CD14-positive monocyte (primary cell): ENCODE measurements around the gene SH3RF3. TPM values are rescaled to one million over a fixed set of nuclear protein-coding genes. Genes with fewer than 3 reads are reported as not detected.
A peak's percentile ranks its signal among the peaks of the same experiment; 100 is the strongest.

Source experiments
- DNase-seq, 3 donors: peaks; one replicate each; pipeline ENCODE4 v3.0.0-alpha.2; 2011 to 2022
- H2AFZ ChIP-seq: 2 replicates; pipeline ENCODE4 v1.6.0; 2012; ENCODE audit warnings: mild to moderate bottlenecking, low read depth, low read length, inconsistent platforms; ENCODE audit not compliant: insufficient read depth, poor library complexity, severe bottlenecking
- H3K27ac ChIP-seq, 2 donors: 1 replicate in 1 of 2; 2 replicates in 1 of 2; pipeline ENCODE4 v1.5.1; 2012 to 2013; ENCODE audit warnings: low read length in 2 of 2, control low read depth in 1 of 2, inconsistent platforms in 1 of 2, low read depth in 1 of 2, mild to moderate bottlenecking in 1 of 2
- H3K27me3 ChIP-seq, 2 donors: one replicate each; pipeline versions ENCODE4 v1.6.0 to v1.6.1; 2011 to 2013; ENCODE audit warnings: low read length in 2 of 2; ENCODE audit not compliant: control insufficient read depth in 2 of 2, insufficient read depth in 2 of 2
- H3K36me3 ChIP-seq, 2 donors: replicated peaks in 1 of 2; 1 replicate in 1 of 2; 2 replicates in 1 of 2; pipeline versions ENCODE4 v1.5.1 to v1.6.1; 2012 to 2013; ENCODE audit warnings: low read length in 2 of 2, control low read depth in 1 of 2, inconsistent platforms in 1 of 2, mild to moderate bottlenecking in 1 of 2; ENCODE audit not compliant: insufficient read depth in 2 of 2, control insufficient read depth in 1 of 2
- H3K4me1 ChIP-seq, 2 donors: 1 replicate in 1 of 2; 2 replicates in 1 of 2; pipeline versions ENCODE4 v1.5.1 to v1.6.1; 2012 to 2013; ENCODE audit warnings: low read length in 2 of 2, control low read depth in 1 of 2, inconsistent platforms in 1 of 2, mild to moderate bottlenecking in 1 of 2, moderate library complexity in 1 of 2; ENCODE audit not compliant: insufficient read depth in 2 of 2, control insufficient read depth in 1 of 2
- H3K4me2 ChIP-seq: replicated peaks from 2 replicates; pipeline ENCODE3; 2012; ENCODE audit warnings: low read length, moderate library complexity, mild to moderate bottlenecking; ENCODE audit not compliant: poor library complexity, severe bottlenecking; ENCODE audit errors: extremely low read depth
- H3K4me3 ChIP-seq, 3 experiments: fragments of 200-600 bp in 1 of 3; sonication (generic) in 1 of 3; replicated peaks in 1 of 3; 1 replicate in 2 of 3; 2 replicates in 1 of 3; pipeline ENCODE4 v1.5.1; 2011 to 2013; ENCODE audit warnings: low read length in 3 of 3, mild to moderate bottlenecking in 3 of 3, control low read depth in 2 of 3, low read depth in 2 of 3, inconsistent platforms in 1 of 3, moderate library complexity in 1 of 3
- H3K79me2 ChIP-seq: 2 replicates; pipeline ENCODE4 v1.6.0; 2012; ENCODE audit warnings: mild to moderate bottlenecking, control low read depth, inconsistent platforms, low read length, moderate library complexity; ENCODE audit not compliant: insufficient read depth
- H3K9ac ChIP-seq: 2 replicates; pipeline ENCODE4 v1.6.0; 2017; ENCODE audit warnings: low read length, mild to moderate bottlenecking; ENCODE audit not compliant: insufficient read depth, poor library complexity, severe bottlenecking
- H3K9me3 ChIP-seq, 2 donors: replicated peaks in 1 of 2; 1 replicate in 1 of 2; 2 replicates in 1 of 2; pipeline versions ENCODE4 v1.5.1 to v1.6.1; 2012 to 2013; ENCODE audit warnings: low read length in 2 of 2, control low read depth in 1 of 2; ENCODE audit not compliant: control insufficient read depth in 1 of 2, insufficient read depth in 1 of 2
- H4K20me1 ChIP-seq: 2 replicates; pipeline ENCODE4 v1.6.0; 2012; ENCODE audit warnings: mild to moderate bottlenecking, low read length, control low read depth, moderate library complexity; ENCODE audit not compliant: insufficient read depth
- H3K27ac Mint-ChIP-seq, 7 donors: one replicate each; pipeline ENCODE4 v1.8.0; 2020; ENCODE audit warnings: mild to moderate bottlenecking in 7 of 7, mixed read lengths in 7 of 7, moderate library complexity in 6 of 7, inconsistent platforms in 2 of 7
- H3K27me3 Mint-ChIP-seq, 3 donors: one replicate each; pipeline ENCODE4 v1.8.0; 2021 to 2022; ENCODE audit warnings: low read depth in 3 of 3, mild to moderate bottlenecking in 3 of 3, mixed read lengths in 3 of 3, moderate library complexity in 3 of 3, inconsistent platforms in 1 of 3
- H3K36me3 Mint-ChIP-seq, 2 donors: one replicate each; pipeline ENCODE4 v1.8.0; 2020; ENCODE audit warnings: mixed read lengths in 2 of 2, inconsistent platforms in 1 of 2, mild to moderate bottlenecking in 1 of 2
- H3K4me1 Mint-ChIP-seq: one replicate; pipeline ENCODE4 v1.8.0; 2020; ENCODE audit warnings: mild to moderate bottlenecking, mixed read lengths
- H3K4me3 Mint-ChIP-seq, 2 donors: one replicate each; pipeline ENCODE4 v1.8.0; 2020; ENCODE audit warnings: mild to moderate bottlenecking in 2 of 2, mixed read lengths in 2 of 2, moderate library complexity in 1 of 2
- H3K9me3 Mint-ChIP-seq, 7 donors: one replicate each; pipeline ENCODE4 v1.8.0; 2020 to 2022; ENCODE audit warnings: mixed read lengths in 7 of 7, mild to moderate bottlenecking in 6 of 7, moderate library complexity in 6 of 7, inconsistent platforms in 2 of 7
- WGBS: methylation state at CpG from one replicate; pipeline ENCODE4 v1.1.5; 2013; ENCODE audit warnings: missing lambda C conversion rate; ENCODE audit not compliant: insufficient coverage; 5-methylcytosine and 5-hydroxymethylcytosine counted together
- intact Hi-C, 2 donors: fragments of 100-400 bp; cut with micrococcal nuclease; formaldehyde crosslinking; loops; one replicate each; pipeline versions ENCODE4 v1.15.0 to v1.15.1; 2023
- polyA plus RNA-seq, 3 donors: library from polyadenylated mRNA; depleted of rRNA in 1 of 3; unstranded in 2 of 3; stranded (reverse) in 1 of 3; fragments of 300-500 nt in 2 of 3; fragments of >200 nt in 1 of 3; fragmentation: Illumina TruSeq in 2 of 3; gene quantifications; 1 replicate in 2 of 3; 2 replicates in 1 of 3; pipeline ENCODE4 v1.2.3, GENCODE V29; 2012 to 2021
- TF ChIP-seq, protein P1 (sequence below): fragments of 200-600 bp; IDR thresholded peaks from one replicate; pipeline ENCODE4 v1.8.0; 2022; ENCODE audit warnings: antibody characterized with exemption, mild to moderate bottlenecking

The SH3RF3 gene
- polyA plus RNA-seq, 3 donors, result 0.25 to 0.75 (median 0.34) TPM

DNA sequence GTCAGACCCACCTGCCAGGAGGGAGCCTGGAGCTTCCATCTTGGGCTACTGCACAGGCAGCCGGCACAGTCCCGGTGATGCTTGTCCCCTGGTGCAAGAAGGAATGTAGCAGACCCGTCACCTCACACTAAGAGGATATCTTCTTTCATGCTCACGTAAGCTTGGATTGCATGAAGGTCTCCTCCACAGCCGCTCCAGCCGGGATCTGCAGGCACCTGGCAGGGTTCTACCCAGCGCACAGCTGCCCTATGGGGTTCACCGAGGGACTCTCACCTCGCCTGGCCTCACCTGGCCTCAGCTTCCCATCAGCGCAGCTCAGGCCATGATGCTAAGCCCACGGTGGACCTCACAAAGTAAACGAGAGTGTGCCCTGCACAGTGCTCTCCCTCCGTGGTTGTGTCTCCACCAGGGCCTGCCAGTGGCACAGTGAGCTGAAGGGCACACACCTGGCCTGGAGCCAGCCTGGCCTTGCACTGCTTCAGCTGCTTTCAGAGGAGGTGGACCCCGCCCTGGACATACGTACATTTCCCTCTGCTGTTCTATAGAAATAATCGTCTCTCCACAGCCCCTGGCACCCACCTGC, 245.6 kb downstream of the SH3RF3 start:
- Histone ChIP-seq H3K9ac (no peak overlapping the region), H3K36me3 (no peaks in the 10 kb centered on the region), H4K20me1 (no peaks in the 10 kb centered on the region), H3K4me3 (no peak overlapping the region), H3K4me2 (no peak overlapping the region), H3K9me3 (no peaks in the 10 kb centered on the region), H3K4me1 (no peaks in the 10 kb centered on the region), H3K79me2 (no peaks in the 10 kb centered on the region), H3K27me3 (no peaks in the 10 kb centered on the region), H3K27ac (no peak overlapping the region), H2AFZ (no peak overlapping the region)
- DNase-seq, result no peak
- intact Hi-C loops, result loop anchor here in 1 of 2 donors (10.0 kb wide), 1 partner anchor 240 kb away; no protein-coding TSS in a partner anchor
- Mint-ChIP-seq H3K27ac (peak overlapping the region in 1 of 7 donors; percentile 29), H3K36me3 (no peaks in the 10 kb centered on the region), H3K4me3 (no peak overlapping the region), H3K27me3 (peaks cover 0 to 7% (median 6%) of the 10 kb centered on the region in 3 donors), H3K9me3 (no peaks in the 10 kb centered on the region), H3K4me1 (no peaks in the 10 kb centered on the region)
- TF ChIP-seq, protein P1, sequence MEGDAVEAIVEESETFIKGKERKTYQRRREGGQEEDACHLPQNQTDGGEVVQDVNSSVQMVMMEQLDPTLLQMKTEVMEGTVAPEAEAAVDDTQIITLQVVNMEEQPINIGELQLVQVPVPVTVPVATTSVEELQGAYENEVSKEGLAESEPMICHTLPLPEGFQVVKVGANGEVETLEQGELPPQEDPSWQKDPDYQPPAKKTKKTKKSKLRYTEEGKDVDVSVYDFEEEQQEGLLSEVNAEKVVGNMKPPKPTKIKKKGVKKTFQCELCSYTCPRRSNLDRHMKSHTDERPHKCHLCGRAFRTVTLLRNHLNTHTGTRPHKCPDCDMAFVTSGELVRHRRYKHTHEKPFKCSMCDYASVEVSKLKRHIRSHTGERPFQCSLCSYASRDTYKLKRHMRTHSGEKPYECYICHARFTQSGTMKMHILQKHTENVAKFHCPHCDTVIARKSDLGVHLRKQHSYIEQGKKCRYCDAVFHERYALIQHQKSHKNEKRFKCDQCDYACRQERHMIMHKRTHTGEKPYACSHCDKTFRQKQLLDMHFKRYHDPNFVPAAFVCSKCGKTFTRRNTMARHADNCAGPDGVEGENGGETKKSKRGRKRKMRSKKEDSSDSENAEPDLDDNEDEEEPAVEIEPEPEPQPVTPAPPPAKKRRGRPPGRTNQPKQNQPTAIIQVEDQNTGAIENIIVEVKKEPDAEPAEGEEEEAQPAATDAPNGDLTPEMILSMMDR, result no peak
- 97% methylated on average over 16 of the region's 16 CpGs for WGBS

DNA sequence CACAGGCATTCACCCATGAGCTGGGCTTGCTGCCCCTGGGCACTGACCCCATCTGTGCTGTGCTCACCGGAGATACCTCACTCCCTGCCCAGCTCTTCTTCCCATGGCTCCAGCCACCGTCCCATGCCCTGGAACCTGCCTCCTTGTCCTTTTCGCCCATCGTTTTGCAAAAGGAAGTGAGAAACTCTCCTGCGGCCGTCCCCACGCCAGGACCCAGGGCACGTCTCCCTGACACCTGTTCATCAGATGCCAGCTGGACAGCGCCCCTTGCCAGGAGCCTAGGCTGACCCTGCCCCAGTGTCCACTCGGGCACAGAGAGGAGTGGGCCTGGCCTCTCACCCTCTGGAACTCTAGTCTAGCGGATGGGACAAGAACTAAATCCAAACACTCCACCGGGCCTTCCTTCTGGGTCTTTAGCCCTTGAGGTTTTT, 246.1 kb downstream of the SH3RF3 start:
- no peaks in the 10 kb centered on the region for H3K4me1 ChIP-seq
- no peak overlapping the region for H3K4me3 Mint-ChIP-seq
- no peaks in the 10 kb centered on the region for H4K20me1 ChIP-seq
- no peak overlapping the region for H3K4me2 ChIP-seq
- peaks cover 0 to 7% (median 6%) of the 10 kb centered on the region in 3 donors for H3K27me3 Mint-ChIP-seq
- H3K36me3 ChIP-seq, result no peaks in the 10 kb centered on the region
- H3K4me3 ChIP-seq, result no peak overlapping the region
- no peak for DNase-seq
- no peaks in the 10 kb centered on the region for H3K4me1 Mint-ChIP-seq
- no peaks in the 10 kb centered on the region for H3K79me2 ChIP-seq
- no peak overlapping the region for H2AFZ ChIP-seq
- intact Hi-C loops, result loop anchor here in 1 of 2 donors (10.0 kb wide), 1 partner anchor 240 kb away; no protein-coding TSS in a partner anchor
- H3K36me3 Mint-ChIP-seq, result no peaks in the 10 kb centered on the region
- no peak overlapping the region for H3K9ac ChIP-seq
- no peak overlapping the region for H3K27ac ChIP-seq
- peak overlapping the region in 2 of 7 donors; percentile 5 to 29 for H3K27ac Mint-ChIP-seq
- H3K27me3 ChIP-seq, result no peaks in the 10 kb centered on the region
- TF ChIP-seq, protein P1, result no peak
- 92% methylated on average over 10 of the region's 12 CpGs for WGBS
- no peaks in the 10 kb centered on the region for H3K9me3 Mint-ChIP-seq
- no peaks in the 10 kb centered on the region for H3K9me3 ChIP-seq
